SKM-1 (cell line): ENCODE measurements around the gene TMEM201.
"Not testable (repeated sequence)": the region's sequence is repeated elsewhere in the genome, so short reads cannot be mapped to it uniquely, and the experiment has no call there.

Experiments used
- DNase-seq: peaks from one replicate; lab custom pipeline; 2025; ENCODE audit not compliant: unreplicated experiment; lab: John Stamatoyannopoulos, UW

Gene TMEM201

GRCh38 chr1:9615316-9616063 lies 26.8 kb downstream of the TMEM201 start:
- peak; percentile 26 for DNase-seq

- DNase-seq, result no peak
Measured at GRCh38 chr1:9618909-9619679, 30.4 kb downstream of the TMEM201 start.

- no peak for DNase-seq
Measured at GRCh38 chr1:9621032-9621431, 32.3 kb downstream of the TMEM201 start.

DNA sequence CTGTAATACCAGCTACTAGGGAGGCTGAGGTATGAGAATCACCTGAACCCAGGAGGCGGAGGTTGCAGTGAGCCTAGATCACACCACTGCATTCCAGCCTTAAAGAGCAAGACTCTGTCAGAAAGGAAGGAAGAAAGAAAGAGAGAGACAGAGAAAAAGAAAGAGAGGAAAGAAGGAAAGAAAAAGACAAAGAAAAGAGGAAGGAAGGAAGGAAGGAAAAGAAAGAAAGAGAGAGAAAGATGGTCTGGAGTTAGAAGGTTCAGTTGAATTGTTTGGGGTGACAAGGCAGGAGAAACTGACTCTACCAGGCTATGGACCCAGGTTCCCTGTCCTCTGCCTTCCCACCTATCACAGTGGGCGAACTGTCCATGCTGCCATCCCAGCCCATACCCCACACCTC lies 35.4 kb downstream of the TMEM201 start:
- no peak for DNase-seq

DNA sequence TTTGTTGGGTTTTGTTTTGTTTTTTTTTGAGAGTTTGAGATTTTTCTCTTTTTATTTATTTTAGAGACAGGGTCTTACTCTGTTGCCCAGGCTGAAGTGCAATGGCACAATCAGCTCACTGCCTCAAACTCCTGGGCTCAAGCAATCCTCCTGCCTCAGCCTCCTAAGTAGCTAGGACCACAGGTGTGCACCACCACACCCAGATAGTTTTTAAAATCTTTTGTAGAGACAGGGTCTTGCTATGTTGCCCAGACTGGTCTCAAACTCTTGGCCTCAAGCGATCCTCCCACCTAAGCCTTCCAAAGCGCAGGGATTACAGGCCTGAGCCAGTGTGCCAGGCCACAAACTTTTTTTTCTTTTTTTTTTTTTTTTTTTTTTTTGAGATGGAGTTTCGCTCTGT lies 36.3 kb downstream of the TMEM201 start:
- not testable (repeated sequence) for DNase-seq

- no peak for DNase-seq
Measured at GRCh38 chr1:9626201-9626608, 37.5 kb downstream of the TMEM201 start.

GRCh38 chr1:9628541-9629444 lies 40.1 kb downstream of the TMEM201 start:
- no peak for DNase-seq

GRCh38 chr1:9629445-9630201 lies 40.9 kb downstream of the TMEM201 start:
- peak; percentile 93 for DNase-seq

DNA sequence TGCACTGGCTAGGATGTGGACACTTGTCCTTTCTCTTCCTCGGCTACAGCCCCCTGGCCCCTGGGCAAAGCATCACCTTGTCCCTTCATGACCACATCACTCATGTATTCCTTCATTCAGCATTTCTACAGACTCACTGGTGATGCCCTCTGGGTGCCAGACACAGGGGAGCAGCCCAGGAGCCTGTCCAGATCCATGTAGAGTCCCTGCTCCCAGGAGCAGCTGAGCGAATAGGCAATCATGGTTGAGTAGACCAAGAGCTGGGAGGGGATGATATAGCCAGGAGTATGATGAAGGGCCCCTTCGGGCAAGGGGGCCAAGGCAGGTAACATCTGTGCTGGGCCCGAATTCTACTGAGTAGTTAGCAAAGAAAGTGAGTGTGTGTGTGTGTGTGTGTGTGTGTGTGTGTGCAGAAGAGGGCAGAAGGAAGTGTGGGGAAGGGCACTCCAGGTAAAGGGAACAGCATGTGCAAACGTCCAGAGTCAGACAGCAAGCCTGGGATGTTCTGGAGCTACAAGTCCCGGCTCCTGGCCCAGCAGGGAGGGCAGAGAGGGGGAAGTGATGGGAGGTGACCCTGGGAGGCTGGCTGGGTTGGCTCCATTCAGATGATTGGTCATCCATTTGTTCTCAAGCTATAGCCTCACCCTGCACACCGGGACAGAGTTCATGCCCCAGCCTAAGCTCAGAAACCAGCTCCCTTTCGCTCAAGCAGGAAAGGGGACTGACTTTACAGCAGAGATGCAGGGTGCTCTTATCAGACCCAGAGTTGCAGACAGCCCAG lies 41.8 kb downstream of the TMEM201 start:
- DNase-seq, result peak; percentile 24

DNA sequence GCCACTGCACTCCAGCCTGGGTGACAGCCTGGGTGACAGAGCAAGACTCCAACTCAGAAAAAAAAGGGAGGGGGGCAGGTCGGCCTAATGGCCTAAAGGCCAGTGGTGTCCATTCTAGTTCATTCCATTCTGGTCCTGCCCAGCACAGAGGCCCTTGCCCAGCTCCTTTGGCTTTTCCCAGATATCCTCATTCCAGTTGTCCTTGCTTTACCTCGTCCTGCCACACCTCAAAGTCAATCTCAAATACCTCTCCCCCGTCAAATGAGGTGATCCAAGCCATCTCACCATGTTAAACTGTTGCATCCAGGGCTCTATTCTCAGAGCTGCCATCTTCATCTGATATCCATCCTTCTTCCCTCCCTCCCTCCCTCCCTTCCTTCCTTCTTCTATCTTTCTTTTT lies 42.9 kb downstream of the TMEM201 start:
- no peak for DNase-seq

- no peak for DNase-seq
Measured at GRCh38 chr1:9633493-9633892, 44.8 kb downstream of the TMEM201 start.

DNA sequence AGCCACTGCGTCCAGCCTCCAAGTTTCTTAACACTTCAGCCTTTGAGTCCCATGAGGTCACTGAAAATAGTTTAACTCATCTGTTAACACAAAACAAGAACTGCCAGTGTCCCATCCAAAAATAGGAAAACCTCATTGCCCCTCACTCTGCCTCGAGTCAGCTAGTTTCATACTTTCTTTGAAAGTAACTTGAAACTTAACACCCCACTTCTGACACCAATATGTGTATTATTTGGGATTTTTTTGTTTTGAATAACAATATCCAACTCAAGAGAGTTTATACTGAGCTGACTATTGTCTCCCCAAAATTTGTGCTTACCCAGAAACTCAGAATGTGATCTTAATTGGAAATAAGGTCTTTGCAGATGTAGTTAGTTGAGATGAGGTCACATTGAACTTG lies 45.9 kb downstream of the TMEM201 start:
- DNase-seq, result no peak

- DNase-seq, result no peak
Measured at GRCh38 chr1:9639227-9639626, 50.5 kb downstream of the TMEM201 start.

DNA sequence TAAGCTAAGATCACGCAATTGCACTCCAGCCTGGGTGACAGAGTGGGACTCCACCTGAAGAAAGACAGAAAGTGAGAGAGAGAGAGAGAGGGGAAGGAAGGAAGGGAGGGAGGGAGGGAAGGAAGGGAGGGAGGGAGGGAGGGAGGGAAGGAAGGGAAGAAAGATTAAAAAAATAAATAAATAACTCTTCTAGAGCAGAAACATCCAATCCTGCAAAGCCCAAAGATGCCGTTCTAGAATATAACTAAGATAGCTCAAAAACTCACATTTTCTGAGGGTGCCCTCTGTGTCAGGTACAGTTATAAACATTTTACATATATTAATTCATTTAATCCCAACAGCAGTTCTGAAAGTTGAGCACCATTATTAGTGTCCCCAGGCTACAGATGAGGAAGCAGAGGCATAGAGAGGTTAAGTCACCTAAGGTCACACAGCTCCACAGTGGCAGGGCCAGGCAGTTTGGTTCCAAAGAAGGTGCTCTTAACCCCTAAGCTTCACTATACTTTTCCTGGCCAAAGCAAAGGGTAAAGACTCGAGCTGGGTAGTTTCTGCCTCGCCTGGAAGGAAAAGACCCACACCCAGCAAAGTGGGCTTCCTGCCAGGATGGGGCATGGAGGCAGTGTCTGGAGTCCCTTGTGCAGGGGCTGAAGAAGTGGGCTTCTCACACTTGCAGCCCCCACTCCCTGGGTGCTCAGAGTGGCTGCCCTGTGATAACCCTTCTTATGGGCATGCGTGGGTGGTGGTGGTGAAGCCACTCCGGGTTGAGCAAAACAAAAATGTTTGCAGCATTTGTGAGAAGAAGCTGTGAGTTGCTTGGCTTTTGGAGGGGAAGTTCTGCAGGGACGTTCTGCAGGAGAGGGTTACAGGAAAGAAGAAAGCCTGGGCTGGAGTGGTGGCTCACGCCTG lies 54.9 kb downstream of the TMEM201 start:
- no peak for DNase-seq

DNA sequence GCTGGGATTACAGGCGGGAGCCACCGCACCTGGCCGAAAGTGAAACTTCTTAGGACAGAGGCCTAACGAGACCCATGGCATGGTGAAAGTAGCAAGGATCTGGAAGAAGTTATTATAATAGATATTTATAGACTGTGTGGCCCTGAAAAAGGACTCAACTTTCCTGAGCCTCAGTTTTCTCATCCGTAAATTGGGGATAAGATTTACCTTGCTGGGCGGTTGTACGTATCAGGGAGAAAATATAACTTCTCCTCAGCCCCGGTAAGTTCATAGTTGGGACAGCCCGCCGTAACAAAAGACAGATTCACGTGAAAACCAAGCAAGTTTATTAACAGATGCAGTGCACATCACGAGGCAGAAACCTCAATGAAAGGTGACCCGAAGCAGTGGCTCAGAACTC lies 57.3 kb downstream of the TMEM201 start:
- DNase-seq, result no peak

GRCh38 chr1:9648171-9648570 lies 59.5 kb downstream of the TMEM201 start:
- no peak for DNase-seq

DNA sequence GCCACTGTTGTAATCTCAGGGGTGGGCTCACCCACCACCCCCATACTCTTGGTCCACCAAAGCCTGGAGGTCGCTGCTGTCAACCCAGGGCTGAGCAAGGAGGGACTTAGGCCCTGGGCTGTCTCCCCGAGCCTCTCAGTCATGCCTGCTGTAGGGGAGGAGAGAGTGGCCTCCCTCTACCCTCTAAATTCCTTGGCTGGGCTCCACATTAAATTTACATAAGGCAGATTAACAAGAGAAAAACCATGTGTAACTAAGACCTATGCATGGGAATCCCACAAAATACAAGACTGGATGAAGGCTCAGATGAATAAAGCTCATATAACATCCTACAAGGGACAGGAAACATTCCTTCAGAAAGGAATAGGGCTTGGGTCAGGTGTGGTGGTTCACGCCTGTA lies 61.1 kb downstream of the TMEM201 start:
- DNase-seq, result no peak

- no peak for DNase-seq
Measured at GRCh38 chr1:9651220-9651564, 62.5 kb downstream of the TMEM201 start.
